ENCODE data around the gene PFDN6.

GRCh38 chr6:33295621-33296369, 6.4 kb downstream of the PFDN6 start:
- TF ChIP-seq POLR2A (IDR thresholded peaks at IDR 0.05; ENCODE audit: low read depth, low read length) (no peak), POLR2AphosphoS5 (IDR thresholded peaks at IDR 0.05; ENCODE audit: low read depth, low read length) (no peak), TAF1 (IDR thresholded peaks at IDR 0.05; ENCODE audit: borderline replicate concordance, low read depth, low read length) (no peak)

Data from GM12892 (cell line).